Activated CD4-positive, alpha-beta T cell treated with anti-CD3 and anti-CD28 coated beads, Interleukin-2, amount 50 U/mL, for 1 hour (primary cell): ENCODE results near the gene P2RX7.
"Not testable (repeated sequence)": the region's sequence is repeated elsewhere in the genome, so short reads cannot be mapped to it uniquely, and the experiment has no call there.

Experiments
- DNase-seq: peaks from one replicate; pipeline ENCODE4 v3.0.0-alpha.2; 2020

Gene P2RX7

DNA sequence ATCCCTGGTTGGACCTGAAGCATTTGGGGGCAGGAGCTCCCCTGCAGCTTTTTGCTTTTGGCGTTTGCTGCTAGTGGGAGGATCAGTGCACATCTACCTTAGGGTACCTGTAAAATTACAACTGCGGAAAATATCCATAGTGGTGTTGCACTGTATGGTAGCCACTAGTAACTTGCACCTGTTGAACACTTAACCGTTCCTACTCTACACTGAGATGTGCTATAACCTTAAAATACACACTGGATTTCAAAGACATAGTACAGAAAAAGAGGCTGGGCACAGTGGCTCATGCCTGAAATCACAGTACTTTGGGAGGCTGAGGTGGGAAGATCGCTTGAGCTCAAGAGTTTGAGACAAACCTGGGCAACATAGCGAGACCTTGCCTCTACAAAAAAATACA lies 80.2 kb downstream of the P2RX7 start:
- no peak for DNase-seq

DNA sequence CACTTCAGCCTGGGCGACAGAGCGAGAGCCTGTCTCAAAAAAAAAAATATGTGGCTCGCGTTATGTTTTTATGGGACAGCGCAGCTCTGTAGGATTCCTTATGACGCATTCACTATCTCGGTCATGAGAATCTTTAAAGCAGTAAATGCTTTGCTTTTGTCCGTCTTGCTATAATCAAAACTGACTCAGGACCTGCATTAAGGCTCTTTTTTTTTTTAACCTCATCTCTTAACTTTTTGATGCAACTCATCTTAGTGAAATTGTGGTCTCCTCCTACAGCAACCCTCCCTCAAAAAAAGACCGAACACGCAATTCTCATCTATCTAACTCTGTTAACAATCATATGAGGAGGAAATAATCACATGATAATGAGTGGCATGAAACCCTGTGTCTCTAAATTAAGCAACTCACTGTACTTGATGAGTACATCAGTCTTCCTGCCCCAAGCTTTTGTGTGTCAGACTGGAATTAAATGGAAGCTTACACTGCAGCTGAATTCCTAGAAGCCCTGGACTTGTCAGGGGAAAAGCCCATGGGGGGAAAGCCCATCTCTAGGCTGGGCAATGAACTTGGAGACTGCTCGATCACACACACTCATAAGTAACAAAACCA lies 81.6 kb downstream of the P2RX7 start:
- DNase-seq = no peak

DNA sequence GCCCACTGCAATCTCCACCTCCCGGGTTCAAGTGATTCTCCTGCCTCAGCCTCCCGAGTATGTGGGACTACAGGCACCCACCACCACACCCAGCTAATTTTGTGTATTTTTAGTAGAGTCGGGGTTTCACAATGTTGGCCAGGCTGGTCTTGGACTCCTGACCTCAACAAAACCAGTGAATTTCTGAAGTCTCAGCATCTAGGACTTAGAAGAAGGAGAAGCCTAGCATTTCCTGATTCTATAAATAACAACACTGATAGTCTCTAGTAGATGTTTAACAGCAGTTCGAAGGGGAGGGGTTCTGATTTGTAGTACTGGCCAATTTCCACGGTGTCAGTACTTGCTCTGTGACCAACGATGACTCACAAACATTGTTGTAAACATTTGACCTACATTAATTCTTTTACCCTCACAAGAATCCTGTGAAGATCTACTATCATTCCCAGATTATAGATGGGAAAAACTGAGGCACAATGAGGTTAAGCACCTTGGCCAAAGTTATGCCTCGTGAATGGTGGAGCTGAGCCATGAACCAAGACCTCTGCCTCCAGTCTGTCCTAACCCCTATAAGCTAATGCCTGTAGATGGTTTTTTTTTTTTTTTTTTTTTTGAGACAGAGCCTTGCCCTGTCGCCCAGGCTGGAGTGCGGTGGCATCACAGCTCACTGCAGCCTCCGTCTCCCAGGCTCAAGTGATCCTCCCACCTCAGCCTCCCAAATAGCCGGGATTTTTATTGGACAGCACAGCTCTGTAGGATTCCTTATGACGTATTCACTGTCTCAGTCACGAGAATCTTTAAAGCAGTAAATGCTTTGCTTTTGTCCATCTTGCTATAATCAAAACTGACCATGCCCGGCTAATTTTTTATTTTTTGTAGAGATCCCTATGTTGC lies 82.4 kb downstream of the P2RX7 start:
- DNase-seq = no peak

DNA sequence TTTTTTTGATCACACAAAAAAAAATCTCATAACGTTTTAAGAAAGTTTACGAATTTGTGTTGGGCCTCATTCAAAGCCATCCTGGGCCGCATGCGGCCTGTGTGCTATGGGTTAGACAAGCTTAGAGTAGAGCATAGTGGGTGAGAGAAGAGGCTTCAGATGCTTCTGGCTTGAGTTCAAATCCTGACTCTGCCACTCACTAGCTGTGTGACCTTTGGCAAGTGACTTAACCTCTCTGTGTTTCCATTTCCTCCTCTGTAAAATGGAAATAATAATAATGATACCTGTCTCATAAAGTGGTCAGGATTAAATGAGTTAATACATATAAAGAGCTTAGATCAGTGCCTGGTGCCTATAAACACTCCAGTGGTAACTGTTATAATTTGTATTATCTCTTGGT lies 83.4 kb downstream of the P2RX7 start:
- no peak for DNase-seq

DNA sequence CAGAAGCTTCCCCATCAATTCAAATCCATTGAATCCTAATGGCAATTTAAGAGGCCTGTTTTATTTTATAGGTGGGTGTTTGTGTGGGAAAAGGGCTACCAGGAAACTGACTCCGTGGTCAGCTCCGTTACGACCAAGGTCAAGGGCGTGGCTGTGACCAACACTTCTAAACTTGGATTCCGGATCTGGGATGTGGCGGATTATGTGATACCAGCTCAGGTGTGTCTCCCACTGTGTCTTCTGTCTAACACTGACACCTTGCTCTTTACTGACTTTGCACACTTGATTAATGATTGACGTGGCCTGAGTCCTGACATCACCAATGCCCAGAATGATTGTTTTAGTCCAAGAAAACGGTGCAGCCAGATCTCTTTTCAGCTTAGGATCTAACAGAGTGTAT lies 84.4 kb downstream of the P2RX7 start:
- no peak for DNase-seq

DNA sequence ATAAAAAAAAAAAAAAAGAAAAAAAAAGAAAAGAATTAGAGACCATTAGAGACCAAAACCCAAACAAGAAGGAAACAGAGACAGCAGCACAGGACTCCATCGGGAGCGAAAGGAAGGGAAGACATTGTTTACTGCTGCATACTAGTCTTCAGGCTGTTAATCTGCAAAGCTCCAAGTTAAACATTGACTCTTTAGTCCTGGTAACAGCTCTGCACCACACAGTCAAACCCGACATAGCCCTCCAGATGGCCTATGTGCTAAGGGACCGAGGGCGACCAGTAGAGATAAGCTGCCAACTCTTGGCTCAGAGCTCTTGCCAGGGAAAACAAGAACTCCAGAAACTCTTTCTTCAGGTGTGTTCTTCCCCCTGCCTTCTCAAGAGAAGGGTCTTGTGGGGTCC lies 85.1 kb downstream of the P2RX7 start:
- DNase-seq = no peak

DNA sequence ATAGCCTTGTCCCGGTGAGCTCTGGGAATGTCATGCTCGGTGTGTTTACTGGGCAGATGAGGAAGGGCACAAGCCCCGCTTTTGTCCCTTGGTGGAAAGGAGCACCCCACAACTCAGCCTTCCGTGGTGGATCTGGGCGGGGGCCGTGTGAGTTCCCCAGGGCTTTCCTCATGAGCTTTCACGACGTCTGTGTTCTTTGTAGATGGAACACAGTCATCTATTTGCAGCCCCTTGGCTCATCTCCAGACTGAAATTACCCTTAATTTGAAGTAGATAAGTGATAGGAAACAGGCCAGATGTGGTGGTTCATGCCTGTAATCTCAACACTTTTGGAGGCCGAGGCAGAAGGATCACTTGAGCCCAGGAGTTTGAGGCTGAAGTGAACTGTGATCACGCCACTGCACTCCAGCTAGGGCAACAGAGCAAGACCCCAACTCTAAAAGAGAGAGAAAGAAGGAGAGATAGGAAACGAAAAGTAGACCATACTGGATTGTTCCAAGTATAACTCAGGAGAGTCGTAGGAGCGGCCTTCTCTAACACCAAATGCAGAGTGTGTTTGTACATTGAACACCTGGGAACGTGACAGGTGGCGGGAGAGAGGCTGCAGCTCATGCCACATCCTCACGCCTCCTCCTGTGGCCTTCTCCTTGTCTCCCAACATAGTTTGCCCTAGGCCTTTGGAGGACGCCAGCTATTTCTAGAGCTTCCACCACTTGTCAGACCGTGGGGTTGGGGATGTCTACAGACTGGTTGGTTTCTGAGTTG lies 86.1 kb downstream of the P2RX7 start:
- DNase-seq = no peak

DNA sequence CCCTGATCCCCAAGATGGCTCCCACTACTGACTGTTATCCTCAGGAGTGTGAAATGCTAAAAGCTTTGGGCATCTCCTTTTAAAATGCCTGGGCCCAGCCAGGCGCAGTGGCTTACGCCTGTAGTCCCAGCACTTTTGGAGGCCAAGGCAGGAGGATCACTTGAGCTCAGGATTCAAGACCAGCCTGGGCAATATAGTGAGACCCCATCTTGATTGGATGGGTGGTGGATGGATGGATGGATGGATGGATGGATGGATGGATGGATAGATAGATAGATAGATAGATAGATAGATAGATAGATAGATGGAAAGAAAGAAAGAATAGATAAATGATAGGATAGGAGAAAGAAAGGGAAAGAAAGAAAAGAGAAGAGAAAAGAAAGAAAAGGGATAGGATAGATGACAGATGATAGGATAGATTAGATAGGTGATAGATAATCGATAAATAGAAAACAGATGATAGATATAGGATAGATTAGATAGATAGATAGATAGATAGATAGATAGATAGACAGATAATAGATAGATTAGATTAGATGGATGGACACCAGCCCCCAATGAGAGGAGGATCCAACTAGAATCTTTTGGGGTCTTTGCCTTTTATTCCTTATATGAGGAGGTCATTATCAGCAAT lies 86.8 kb downstream of the P2RX7 start:
- DNase-seq = no peak

DNA sequence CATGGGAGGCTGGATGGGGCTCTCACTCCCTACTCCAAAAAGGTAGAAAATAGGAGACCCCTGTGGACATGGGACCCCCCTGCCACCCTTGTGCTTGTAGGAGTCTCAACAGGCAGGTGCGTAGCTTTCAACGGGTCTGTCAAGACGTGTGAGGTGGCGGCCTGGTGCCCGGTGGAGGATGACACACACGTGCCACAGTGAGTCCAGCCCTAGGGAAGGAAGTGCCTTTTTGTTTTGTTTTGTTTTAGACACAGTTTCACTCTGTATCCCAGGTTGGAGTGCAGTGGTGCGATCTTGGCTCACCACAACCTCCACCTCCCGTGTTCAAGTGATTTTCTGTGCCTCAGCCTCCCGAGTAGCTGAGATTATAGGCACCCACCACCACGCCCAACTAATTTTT lies 90.2 kb downstream of the P2RX7 start:
- no peak for DNase-seq

DNA sequence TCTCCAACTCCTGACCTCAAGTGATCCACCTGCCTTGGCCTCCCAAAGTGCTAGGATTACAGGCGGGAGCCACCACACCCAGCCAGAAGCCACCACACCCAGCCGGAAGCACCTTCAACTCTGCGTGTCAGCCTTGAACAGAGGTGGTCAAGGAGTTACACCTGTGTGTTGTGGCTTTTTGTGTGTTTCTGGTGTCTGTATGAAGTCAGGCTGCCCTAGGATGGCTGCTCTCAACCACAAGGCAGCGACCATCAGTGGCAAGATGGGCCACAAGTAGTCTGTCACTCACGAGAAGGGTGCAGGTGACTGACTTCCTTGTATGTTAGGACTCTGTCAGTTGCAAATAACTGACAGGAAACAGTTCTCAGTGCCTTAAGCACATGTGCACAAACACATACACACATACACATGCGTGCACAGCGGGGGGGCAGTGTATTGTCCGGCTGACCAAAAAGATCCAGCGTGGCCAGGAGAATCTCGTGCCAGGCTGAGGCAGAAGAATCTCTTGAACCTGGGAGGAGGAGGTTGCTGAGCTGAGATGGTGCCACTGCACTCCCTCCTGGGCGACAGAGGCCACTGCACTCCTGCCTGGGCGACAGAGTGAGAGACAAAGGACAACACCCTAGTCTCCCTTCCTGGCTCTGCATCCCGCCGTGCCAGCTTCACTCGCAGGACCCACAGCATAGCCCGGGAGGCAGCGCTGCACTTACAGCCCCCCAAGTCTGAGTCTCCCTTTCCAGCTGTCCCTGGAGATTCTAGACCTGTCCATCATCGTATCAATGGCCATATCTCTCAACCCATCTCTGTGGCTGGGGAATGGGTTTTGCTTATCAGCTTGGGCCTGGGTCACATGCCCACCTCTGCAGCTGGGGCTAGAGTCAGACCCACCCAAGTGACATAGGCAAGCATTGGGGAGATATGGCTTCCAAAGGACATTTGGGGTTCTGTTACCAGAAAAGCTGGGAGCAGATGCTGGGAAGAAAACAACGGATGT lies 90.9 kb downstream of the P2RX7 start:
- DNase-seq = no peak

DNA sequence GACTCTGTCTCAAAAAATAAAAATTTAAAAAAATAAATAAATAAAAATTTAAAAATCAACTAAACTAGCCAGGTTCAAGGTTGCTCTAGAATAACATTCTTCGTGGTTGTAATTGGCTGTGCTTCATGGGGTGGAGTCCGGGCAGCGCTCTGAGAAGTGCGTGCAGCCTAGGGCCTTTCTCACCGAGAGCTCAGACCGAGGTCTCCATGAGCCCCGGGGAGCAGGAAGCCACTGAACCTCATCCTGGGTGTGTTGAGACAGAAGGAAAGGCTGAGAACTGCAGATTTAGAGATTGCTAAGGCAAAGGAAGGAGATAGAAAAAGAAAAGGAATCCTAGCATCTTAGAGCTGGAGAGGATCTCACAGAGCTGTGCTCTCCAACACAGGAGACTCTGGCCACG lies 91.9 kb downstream of the P2RX7 start:
- DNase-seq = peak; percentile 47

DNA sequence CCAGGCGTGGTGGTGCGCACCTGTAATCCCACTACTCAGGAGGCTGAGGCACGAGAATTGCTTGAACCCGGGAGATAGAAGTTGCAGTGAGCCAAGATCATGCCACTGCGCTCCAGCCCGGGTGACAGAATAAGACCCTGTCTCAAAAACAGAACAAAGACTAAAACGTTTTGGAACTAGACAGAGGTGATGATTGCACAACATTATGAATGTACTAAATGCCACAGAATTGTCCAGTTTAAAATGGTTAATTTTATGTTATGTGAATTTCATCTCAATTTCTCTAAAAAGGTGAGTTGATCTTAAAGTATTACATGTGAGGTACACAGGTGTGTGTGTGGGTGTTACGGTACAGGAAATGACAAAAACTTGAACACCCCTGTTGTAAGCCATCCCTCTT lies 93.7 kb downstream of the P2RX7 start:
- DNase-seq = no peak

DNA sequence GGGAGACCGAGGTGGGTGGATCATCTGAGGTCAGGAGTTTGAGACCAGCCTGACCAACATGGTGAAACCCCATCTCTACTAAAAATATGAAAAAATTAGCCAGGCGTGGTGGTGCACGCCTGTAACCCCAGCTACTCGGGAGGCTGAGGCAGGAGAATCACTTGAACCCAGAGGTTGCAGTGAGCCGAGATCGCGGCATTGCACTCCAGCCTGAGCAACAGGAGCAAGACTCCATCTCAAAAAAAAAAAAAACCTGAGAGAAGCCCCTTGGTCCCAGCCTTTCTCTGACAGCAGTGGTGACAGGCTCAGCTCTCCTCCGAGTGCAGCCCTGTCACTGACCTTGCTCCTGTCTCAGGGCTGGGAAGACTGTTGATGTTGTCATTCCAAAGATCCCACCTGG lies 94.2 kb downstream of the P2RX7 start:
- not testable (repeated sequence) for DNase-seq

DNA sequence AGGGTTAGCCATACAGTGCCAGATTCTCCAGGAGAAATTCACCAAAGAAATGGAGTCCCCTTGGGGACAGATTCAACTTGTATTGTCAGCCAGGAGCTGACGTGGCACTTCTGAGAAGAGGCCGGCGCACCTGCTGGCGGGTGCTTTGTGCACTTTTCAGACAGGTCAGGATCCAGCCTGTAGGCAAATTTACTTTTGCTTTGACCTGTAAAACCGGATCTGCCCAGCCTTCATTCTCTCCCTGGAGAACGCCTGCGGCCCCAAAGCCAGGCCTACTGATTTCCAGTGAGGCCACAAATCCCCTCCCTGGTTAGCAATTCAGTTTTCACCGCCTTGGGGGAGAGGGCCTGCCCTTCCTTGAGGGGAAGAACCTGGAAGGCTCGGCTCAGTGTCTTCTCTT lies 94.6 kb downstream of the P2RX7 start:
- DNase-seq = no peak

DNA sequence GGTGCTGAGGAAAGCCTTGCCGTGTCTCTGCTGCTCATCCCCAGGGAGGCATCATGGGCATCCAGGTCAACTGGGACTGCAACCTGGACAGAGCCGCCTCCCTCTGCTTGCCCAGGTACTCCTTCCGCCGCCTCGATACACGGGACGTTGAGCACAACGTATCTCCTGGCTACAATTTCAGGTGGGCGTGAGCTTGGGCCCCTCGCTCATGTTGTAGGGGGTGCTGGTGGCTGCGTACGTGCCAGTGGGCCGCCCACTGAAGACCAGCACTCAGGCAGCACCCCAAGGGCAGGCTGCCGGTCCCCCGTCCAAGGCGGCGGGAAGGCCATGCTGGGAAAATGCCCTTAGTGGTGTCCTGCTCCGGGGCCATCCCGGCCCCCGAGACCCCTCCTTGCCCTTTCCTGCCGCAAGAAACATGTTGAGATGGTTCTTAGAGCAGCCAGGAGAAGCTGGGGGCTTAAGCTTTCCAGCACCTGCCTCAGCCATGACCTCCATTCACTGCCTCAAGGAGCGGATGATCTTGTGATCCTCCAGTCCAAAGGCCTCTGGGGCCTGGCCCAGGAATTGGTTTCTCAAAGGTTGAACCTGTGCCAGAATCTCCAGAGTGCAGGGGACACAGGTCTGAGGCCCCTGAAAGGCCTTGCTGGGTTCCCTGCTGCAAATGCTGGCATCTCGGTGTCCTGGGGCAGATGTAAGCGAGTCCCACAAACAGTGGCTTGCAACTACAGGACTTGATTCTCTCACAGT lies 96.4 kb downstream of the P2RX7 start:
- DNase-seq = no peak

DNA sequence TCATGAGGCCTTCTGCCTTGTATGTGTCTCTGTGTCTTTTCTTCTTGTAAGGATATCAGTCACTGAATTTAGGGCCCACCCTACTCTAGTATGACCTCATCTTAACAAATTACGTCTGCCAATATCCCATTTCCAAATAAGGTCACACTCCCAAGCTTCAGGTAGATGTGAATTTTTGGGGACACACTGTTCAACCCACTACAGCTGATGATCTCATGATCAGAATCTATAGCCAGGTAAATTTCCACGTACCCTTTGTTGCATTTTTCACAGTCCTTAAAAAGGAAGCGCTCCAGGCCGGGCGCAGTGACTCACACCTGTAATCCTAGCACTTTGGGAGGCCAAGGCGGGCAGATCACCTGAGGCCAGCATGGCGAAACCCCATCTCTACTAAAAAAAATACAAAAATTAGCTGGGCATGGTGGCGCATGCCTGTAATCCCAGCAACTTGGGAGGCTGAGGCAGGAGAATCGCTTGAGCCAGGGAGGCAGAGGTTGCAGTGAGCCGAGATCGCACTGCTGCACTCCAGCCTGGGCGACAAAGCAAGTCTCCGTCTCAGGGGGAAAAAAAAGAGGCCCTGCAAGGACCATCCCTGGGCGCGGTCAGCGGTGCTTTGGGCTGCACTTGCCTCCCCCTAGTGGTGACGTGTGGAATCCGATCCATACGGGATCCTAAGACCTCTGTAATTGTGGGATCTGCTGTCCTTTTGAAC lies 97.3 kb downstream of the P2RX7 start:
- DNase-seq = peak; percentile 53

DNA sequence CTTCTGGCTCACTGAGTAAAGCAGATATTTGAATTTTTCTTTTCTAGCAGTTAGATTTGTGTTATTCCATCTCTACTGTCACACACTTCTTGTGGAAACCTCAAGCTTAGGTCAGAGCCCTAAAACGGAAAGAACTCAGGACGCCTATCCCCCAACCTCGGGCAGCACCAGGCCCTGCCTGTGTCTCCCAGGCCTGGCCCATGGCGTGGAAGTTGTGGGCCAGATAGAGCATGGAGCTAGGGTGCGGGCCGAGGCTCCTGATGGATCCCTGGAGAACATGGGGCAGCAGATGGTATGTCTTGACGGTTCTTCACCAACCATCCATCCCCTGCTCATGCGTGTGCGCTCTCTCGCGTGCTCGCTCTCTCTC lies 97.8 kb downstream of the P2RX7 start:
- no peak for DNase-seq

DNA sequence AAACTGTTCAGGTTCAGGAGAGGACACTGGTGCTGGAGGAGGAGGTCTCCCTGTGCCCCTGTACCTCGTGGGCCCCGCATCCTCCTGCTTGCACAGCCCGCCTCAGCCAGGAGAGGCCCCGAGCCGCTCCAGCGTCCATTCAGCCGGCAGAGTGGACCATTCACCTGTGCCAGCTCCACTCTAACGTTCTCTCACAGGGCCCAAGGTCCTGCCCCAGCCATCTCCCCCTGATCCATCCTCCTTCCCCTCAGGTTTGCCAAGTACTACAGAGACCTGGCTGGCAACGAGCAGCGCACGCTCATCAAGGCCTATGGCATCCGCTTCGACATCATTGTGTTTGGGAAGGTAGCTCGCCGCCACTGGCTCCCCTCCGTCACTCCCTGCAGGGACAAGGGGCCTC lies 99.5 kb downstream of the P2RX7 start:
- no peak for DNase-seq

DNA sequence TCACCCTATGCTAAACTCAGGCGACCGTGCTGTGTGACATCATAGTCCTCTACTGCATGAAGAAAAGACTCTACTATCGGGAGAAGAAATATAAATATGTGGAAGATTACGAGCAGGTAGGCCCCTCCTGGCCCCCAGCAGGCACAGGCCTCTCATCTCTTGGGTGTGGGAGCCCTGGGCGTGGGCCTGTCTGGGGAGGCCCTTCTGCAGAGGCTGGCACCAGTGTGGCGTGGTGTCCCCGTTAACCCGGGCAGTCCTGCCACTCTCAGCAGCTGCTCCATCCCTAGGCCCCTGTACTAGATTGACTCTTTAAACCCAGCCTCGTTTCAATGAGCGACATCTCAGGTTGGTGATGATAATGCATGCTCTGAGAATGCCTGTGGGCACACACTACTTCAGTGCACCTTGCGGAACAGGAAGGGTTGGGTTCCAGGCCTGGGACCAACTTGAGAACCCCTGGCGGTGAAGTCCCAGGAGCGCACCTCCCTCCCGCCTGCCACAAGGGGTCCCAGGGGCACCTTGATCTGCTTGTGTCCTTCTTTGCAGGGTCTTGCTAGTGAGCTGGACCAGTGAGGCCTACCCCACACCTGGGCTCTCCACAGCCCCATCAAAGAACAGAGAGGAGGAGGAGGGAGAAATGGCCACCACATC lies 100.4 kb downstream of the P2RX7 start:
- DNase-seq = no peak

DNA sequence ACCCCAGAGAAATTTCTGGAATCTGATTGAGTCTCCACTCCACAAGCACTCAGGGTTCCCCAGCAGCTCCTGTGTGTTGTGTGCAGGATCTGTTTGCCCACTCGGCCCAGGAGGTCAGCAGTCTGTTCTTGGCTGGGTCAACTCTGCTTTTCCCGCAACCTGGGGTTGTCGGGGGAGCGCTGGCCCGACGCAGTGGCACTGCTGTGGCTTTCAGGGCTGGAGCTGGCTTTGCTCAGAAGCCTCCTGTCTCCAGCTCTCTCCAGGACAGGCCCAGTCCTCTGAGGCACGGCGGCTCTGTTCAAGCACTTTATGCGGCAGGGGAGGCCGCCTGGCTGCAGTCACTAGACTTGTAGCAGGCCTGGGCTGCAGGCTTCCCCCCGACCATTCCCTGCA lies 100.9 kb downstream of the P2RX7 start:
- no peak for DNase-seq
